Measurements from ENCODE around the gene RSPO1.

The RSPO1 gene

GRCh38 chr1:37657620-37658412, 23.1 kb upstream of the RSPO1 start:
- POLR2A ChIA-PET, result no interaction called here
- CTCF ChIA-PET, result interaction anchor here (1.8 kb wide), 1 partner anchor 39 kb away, joined by 4 read pairs; no protein-coding TSS in a partner anchor
- no peak for DNase-seq (ENCODE audit: extremely low spot score)
- TF ChIP-seq CTCF (IDR thresholded peaks at IDR 0.05; ENCODE audit: control extremely low read depth, extremely low read depth, low read depth, missing control alignments), result no peak

- CTCF ChIA-PET, result no interaction called here
- no peak for TF ChIP-seq CTCF (IDR thresholded peaks at IDR 0.05; ENCODE audit: control extremely low read depth, extremely low read depth, low read depth, missing control alignments)
- POLR2A ChIA-PET, result no interaction called here
- no peak for DNase-seq (ENCODE audit: extremely low spot score)
Observed at GRCh38 chr1:37656881-37657280, 22.2 kb upstream of the RSPO1 start.

- no peak for DNase-seq (ENCODE audit: extremely low spot score)
- CTCF ChIA-PET, result interaction anchor here (2.1 to 2.8 kb wide), 2 partner anchors 11 to 26 kb away, joined by 6 to 8 read pairs; no protein-coding TSS in a partner anchor
- no peak for TF ChIP-seq CTCF (IDR thresholded peaks at IDR 0.05; ENCODE audit: control extremely low read depth, extremely low read depth, low read depth, missing control alignments)
- POLR2A ChIA-PET, result no interaction called here
Observed at GRCh38 chr1:37656026-37656425, 21.3 kb upstream of the RSPO1 start.

- CTCF ChIA-PET, result interaction anchor here (0.8 to 2.8 kb wide), 4 partner anchors 11 to 31 kb away, joined by 3 to 8 read pairs (median 4); no protein-coding TSS in a partner anchor
- POLR2A ChIA-PET, result interaction anchor here (0.7 kb wide), 1 partner anchor 36 kb away, joined by 3 read pairs; no protein-coding TSS in a partner anchor
- peak; percentile 12 for TF ChIP-seq CTCF (IDR thresholded peaks at IDR 0.05; ENCODE audit: control extremely low read depth, extremely low read depth, low read depth, missing control alignments)
- DNase-seq (ENCODE audit: extremely low spot score), result no peak
Observed at GRCh38 chr1:37655274-37655673, 20.6 kb upstream of the RSPO1 start.

- DNase-seq (ENCODE audit: extremely low spot score), result no peak
- ChIA-PET POLR2A (no interaction called here), CTCF (interaction anchor here (1.1 to 2.8 kb wide), 3 partner anchors 9 to 28 kb away, joined by 4 to 8 read pairs (median 6); no protein-coding TSS in a partner anchor)
- TF ChIP-seq CTCF (IDR thresholded peaks at IDR 0.05; ENCODE audit: control extremely low read depth, extremely low read depth, low read depth, missing control alignments), result no peak
Observed at GRCh38 chr1:37653906-37654305, 19.2 kb upstream of the RSPO1 start.

GRCh38 chr1:37652976-37653375, 18.3 kb upstream of the RSPO1 start:
- POLR2A ChIA-PET, result no interaction called here
- no peak for TF ChIP-seq CTCF (IDR thresholded peaks at IDR 0.05; ENCODE audit: control extremely low read depth, extremely low read depth, low read depth, missing control alignments)
- CTCF ChIA-PET, result interaction anchor here (0.8 to 2.8 kb wide), 3 partner anchors 8 to 24 kb away, joined by 3 to 8 read pairs (median 4); no protein-coding TSS in a partner anchor
- no peak for DNase-seq (ENCODE audit: extremely low spot score)
